Measurements from ENCODE around the gene FAM120B. TPM values are rescaled to one million over a fixed set of nuclear protein-coding genes. Genes with fewer than 3 reads are reported as not detected.

The FAM120B gene
- total and polyA plus RNA-seq, 3 donors from 2014 or later = 33.8 to 62.2 (median 40.6) TPM

DNA sequence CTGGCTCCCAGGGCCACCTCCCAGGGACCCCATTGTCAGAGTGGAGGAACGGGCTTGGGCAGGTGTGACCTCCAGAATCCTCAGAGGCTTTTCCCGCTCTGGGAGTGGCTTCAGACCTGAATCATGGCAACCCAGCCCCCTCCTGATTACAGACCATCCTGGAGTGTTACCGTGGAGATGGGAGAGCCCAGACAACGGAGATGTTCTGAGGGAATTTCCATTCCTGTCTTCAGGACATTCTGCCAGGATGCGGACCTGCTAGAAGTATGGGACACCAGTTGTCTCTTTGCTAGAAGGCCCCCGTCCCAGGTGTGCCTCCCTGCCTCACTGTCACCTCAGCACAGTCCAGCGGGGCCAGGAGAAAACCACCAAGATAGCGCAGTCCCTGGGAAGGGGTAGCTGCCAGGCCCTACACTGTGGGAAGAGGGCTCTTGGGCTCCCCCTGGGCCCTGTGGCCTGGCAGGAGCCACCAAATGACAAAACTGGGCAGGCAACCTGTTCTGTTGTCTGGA, 136.6 kb downstream of the FAM120B start:
- intact Hi-C loops (cut with DNase I; ENCODE audit: low total_unique reads) = no loop called here
- H3K36me3 ChIP-seq (ENCODE audit: low read depth, missing control alignments) = no peaks in the 10 kb centered on the region
- H3K27me3 ChIP-seq = no peaks in the 10 kb centered on the region
- 93 to 96% methylated on average over 4 to 8 of the region's 8 CpGs for WGBS, 2 donors
- no peak for DNase-seq
- H3K9me3 ChIP-seq = no peaks in the 10 kb centered on the region
- H3K4me3 ChIP-seq = no peak overlapping the region
- H3K27ac ChIP-seq = no peak overlapping the region
- TF ChIP-seq POLR2A (IDR thresholded peaks at IDR 0.05) = no peak
- H3K4me1 ChIP-seq = no peaks in the 10 kb centered on the region

DNA sequence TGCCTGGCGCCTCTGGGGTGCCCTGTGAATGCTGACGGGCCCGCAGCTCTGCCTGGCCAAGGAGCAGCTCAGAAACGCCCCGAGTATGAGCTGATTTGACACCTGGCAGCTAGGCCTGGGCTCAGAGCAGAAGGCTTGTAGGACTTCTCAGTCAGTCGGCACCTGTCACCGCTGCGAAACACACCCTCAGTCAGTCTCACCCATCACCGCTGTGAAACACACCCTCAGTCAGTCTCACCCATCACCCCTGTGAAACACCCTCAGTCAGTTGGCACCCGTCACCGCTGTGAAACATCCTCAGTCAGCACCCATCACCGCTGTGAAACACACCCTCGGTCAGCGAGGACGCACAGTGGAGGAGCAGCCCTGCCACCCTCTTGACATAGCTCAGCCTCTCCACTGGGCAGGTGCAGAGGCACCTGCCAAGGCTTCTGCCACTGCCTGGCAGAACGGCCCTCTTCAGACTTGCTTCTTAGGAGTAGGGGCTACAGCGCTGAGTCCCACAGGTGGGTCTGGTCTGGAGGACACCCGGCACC, 137.6 kb downstream of the FAM120B start:
- Histone ChIP-seq H3K4me3 (no peak overlapping the region), H3K27me3 (no peaks in the 10 kb centered on the region), H3K9me3 (no peaks in the 10 kb centered on the region), H3K36me3 (ENCODE audit: low read depth, missing control alignments) (no peaks in the 10 kb centered on the region), H3K4me1 (no peaks in the 10 kb centered on the region), H3K27ac (no peak overlapping the region)
- 85 to 90% methylated on average over 15 to 18 of the region's 18 CpGs for WGBS, 2 donors
- peak; percentile 9 for DNase-seq
- intact Hi-C loops (cut with DNase I; ENCODE audit: low total_unique reads) = no loop called here
- TF ChIP-seq, protein P1, sequence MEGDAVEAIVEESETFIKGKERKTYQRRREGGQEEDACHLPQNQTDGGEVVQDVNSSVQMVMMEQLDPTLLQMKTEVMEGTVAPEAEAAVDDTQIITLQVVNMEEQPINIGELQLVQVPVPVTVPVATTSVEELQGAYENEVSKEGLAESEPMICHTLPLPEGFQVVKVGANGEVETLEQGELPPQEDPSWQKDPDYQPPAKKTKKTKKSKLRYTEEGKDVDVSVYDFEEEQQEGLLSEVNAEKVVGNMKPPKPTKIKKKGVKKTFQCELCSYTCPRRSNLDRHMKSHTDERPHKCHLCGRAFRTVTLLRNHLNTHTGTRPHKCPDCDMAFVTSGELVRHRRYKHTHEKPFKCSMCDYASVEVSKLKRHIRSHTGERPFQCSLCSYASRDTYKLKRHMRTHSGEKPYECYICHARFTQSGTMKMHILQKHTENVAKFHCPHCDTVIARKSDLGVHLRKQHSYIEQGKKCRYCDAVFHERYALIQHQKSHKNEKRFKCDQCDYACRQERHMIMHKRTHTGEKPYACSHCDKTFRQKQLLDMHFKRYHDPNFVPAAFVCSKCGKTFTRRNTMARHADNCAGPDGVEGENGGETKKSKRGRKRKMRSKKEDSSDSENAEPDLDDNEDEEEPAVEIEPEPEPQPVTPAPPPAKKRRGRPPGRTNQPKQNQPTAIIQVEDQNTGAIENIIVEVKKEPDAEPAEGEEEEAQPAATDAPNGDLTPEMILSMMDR (IDR thresholded peaks at IDR 0.05) = no peak
- no peak for TF ChIP-seq POLR2A (IDR thresholded peaks at IDR 0.05)

DNA sequence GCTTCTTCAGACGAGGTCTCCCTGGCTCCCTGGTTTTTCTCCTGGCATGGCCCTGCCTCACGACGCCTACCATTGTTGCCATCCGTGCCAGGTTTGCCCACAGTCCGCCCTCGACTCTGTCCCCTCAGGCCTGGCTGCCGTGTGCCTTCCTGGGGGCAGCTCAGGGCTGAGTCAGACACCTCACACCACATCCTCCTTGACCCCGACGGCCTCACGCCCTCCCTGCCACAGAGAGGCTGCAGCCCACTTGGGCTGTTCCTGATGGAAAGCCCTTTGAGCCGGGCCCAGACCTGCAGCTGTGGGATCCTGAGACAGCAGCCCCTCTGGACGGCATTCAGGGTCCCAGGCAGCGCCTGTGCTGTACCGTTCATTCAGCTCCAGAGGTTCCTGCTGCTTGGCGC, 138.3 kb downstream of the FAM120B start:
- H3K9me3 ChIP-seq = no peaks in the 10 kb centered on the region
- H3K4me3 ChIP-seq = no peak overlapping the region
- H3K4me1 ChIP-seq = no peaks in the 10 kb centered on the region
- H3K27ac ChIP-seq = no peak overlapping the region
- DNase-seq = no peak
- no peaks in the 10 kb centered on the region for H3K36me3 ChIP-seq (ENCODE audit: low read depth, missing control alignments)
- intact Hi-C loops (cut with DNase I; ENCODE audit: low total_unique reads) = no loop called here
- WGBS, 2 donors = 81 to 90% methylated on average over 14 to 15 of the region's 15 CpGs
- H3K27me3 ChIP-seq = no peaks in the 10 kb centered on the region
- TF ChIP-seq POLR2A (IDR thresholded peaks at IDR 0.05) = no peak
- TF ChIP-seq, protein P1 (IDR thresholded peaks at IDR 0.05) = no peak

DNA sequence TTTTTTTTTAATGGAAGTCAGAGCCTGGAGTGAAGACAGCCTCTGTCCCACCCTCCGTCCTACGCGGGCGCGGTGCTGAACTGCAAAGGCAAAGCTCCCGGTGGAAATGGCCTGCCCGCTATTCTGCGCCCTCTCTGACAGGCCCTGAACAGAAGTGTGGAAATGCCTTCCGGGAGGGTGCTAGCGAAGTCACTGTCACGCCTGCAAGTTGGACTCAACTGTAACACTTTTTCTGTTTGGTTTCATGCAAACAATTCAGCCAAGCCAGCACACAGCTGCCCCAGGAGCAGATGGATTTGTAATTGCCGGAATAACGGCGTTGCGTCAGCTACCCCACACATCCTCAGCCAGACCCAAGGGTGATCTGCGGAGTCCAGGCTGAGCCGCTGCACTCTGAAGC, 138.9 kb downstream of the FAM120B start:
- intact Hi-C loops (cut with DNase I; ENCODE audit: low total_unique reads) = no loop called here
- Histone ChIP-seq H3K4me1 (no peaks in the 10 kb centered on the region), H3K9me3 (no peaks in the 10 kb centered on the region), H3K27ac (no peak overlapping the region), H3K4me3 (no peak overlapping the region), H3K36me3 (ENCODE audit: low read depth, missing control alignments) (no peaks in the 10 kb centered on the region), H3K27me3 (no peaks in the 10 kb centered on the region)
- peak; percentile 11 for DNase-seq
- 90 to 95% methylated on average over 13 to 17 of the region's 17 CpGs for WGBS, 2 donors
- TF ChIP-seq POLR2A (IDR thresholded peaks at IDR 0.05) = no peak
- TF ChIP-seq, protein P1 (IDR thresholded peaks at IDR 0.05) = no peak

DNA sequence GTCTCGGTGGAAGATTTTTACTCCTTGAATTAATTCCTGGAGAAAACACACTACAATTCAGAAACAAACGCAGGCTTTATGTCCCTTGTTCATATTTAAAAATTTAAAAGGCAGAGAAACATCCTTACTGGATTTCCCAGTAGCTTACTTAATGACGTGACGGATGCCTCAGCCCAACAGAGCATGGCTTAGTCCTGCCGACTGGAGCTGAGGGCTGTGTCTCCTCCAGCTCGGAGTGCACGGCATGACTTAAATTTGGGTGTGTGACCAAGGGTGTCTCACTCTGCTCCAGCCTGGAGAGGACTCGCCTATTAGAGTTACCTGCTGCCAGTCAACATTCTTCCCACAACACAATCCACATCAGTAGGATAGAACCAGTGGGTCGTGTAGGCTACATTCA, 139.4 kb downstream of the FAM120B start:
- DNase-seq = no peak
- Histone ChIP-seq H3K27me3 (no peaks in the 10 kb centered on the region), H3K4me3 (no peak overlapping the region), H3K9me3 (no peaks in the 10 kb centered on the region), H3K4me1 (no peaks in the 10 kb centered on the region), H3K27ac (no peak overlapping the region), H3K36me3 (ENCODE audit: low read depth, missing control alignments) (no peaks in the 10 kb centered on the region)
- intact Hi-C loops (cut with DNase I; ENCODE audit: low total_unique reads) = no loop called here
- WGBS, 2 donors = 95 to 97% methylated on average over 9 of the region's 9 CpGs
- TF ChIP-seq, protein P1 (IDR thresholded peaks at IDR 0.05) = no peak
- no peak for TF ChIP-seq POLR2A (IDR thresholded peaks at IDR 0.05)
